Chondrocyte (in vitro differentiated cells): ENCODE measurements around the gene SPEF1. TPM values are rescaled to one million over a fixed set of nuclear protein-coding genes. Genes with fewer than 3 reads are reported as not detected.
"Not testable (repeated sequence)": the region's sequence is repeated elsewhere in the genome, so short reads cannot be mapped to it uniquely, and the experiment has no call there.

Experiments
- DNase-seq: peaks from one replicate; pipeline ENCODE4 v3.0.0; 2021; ENCODE audit warnings: mixed read lengths, low spot score
- H3K27ac Mint-ChIP-seq: one replicate; pipeline ENCODE4 v1.8.0; 2021; ENCODE audit warnings: mild to moderate bottlenecking, moderate library complexity, mixed read lengths; ENCODE audit not compliant: unreplicated experiment
- H3K27me3 Mint-ChIP-seq: 2 replicates; pipeline ENCODE4 v1.8.0; 2021; ENCODE audit warnings: low read depth, mixed read lengths
- H3K36me3 Mint-ChIP-seq: 2 replicates; pipeline ENCODE4 v1.8.0; 2021; ENCODE audit warnings: low read depth, mixed read lengths
- H3K4me1 Mint-ChIP-seq: 2 replicates; pipeline ENCODE4 v1.8.0; 2021; ENCODE audit warnings: low read depth, mild to moderate bottlenecking, mixed read lengths
- H3K4me3 Mint-ChIP-seq: one replicate; pipeline ENCODE4 v1.8.0; 2021; ENCODE audit warnings: mild to moderate bottlenecking, moderate library complexity, mixed read lengths; ENCODE audit not compliant: unreplicated experiment
- H3K9me3 Mint-ChIP-seq: 2 replicates; pipeline ENCODE4 v1.8.0; 2021; ENCODE audit warnings: low read depth, mixed read lengths
- long read RNA-seq: library from polyadenylated mRNA; stranded (forward); transcript quantifications from one replicate; pipeline ENCODE4 v2.0.0, GENCODE V29; 2021
- total RNA-seq: library from RNA; stranded (reverse); gene quantifications from 3 replicates; pipeline ENCODE4 v1.2.1, GENCODE V29; 2021
- TF ChIP-seq, protein P1 (sequence below): fragments of 200-600 bp; sonication (generic); IDR thresholded peaks from 2 replicates; pipeline ENCODE4 v1.5.0; 2021; ENCODE audit warnings: antibody characterized with exemption, mild to moderate bottlenecking, moderate library complexity

Gene SPEF1, protein sequence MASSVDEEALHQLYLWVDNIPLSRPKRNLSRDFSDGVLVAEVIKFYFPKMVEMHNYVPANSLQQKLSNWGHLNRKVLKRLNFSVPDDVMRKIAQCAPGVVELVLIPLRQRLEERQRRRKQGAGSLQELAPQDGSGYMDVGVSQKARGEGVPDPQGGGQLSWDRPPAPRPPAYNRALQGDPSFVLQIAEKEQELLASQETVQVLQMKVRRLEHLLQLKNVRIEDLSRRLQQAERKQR
- total RNA-seq, result 0.12 to 0.60 TPM in 2 of 3 replicates, not detected in the other
- long read RNA-seq, result 0 reads

DNA sequence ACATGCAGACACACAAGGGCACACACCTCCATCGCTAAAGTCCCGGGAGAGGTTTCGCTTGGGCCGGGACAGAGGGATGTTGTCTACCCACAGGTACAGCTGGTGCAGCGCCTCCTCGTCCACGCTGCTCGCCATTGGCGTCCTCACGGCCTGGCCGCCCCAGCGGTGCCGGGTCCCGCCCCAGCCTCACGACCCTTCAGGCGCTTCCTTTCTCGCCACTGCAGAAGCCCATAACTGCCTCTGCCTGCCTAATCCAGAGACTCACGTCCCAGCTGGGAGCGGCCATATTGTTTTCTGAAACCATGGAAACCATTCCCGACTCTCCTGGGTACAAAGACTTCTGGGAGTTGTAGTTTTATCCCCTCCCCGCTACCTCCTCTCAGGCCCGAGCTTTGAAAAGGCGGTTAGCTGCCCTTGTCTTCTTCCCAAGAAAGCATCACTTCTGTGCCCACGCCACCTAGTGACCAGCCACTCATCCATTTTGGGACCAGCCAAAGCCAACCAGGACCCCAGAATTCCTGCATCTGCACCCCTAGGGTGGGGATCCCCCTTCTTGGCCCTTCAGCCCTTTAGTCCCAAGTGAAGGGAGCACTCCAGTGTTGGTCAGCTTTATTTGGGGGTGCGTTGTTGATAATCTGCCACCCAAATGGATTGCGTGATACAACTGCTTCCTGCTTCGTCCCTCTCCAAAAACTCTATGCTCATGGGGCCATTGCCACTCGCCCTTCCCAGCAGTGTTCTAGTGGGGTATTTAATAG lies at the start of gene SPEF1:
Gene SPEF1 (minus strand): TSS at position 296 of the 758 bp plus-strand sequence. CDS start 161 bp downstream, at position 135.
- no peaks in the 10 kb centered on the region for H3K27me3 Mint-ChIP-seq
- TF ChIP-seq, protein P1, sequence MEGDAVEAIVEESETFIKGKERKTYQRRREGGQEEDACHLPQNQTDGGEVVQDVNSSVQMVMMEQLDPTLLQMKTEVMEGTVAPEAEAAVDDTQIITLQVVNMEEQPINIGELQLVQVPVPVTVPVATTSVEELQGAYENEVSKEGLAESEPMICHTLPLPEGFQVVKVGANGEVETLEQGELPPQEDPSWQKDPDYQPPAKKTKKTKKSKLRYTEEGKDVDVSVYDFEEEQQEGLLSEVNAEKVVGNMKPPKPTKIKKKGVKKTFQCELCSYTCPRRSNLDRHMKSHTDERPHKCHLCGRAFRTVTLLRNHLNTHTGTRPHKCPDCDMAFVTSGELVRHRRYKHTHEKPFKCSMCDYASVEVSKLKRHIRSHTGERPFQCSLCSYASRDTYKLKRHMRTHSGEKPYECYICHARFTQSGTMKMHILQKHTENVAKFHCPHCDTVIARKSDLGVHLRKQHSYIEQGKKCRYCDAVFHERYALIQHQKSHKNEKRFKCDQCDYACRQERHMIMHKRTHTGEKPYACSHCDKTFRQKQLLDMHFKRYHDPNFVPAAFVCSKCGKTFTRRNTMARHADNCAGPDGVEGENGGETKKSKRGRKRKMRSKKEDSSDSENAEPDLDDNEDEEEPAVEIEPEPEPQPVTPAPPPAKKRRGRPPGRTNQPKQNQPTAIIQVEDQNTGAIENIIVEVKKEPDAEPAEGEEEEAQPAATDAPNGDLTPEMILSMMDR, result peak; percentile 80
- no peaks in the 10 kb centered on the region for H3K9me3 Mint-ChIP-seq
- H3K4me1 Mint-ChIP-seq, result peaks cover 54% of the 10 kb centered on the region
- peak within 1 kb of the TSS; percentile 71 for H3K27ac Mint-ChIP-seq
- H3K36me3 Mint-ChIP-seq, result no peaks in the 10 kb centered on the region
- H3K4me3 Mint-ChIP-seq, result peak within 1 kb of the TSS; percentile 57
- DNase-seq, result no peak

DNA sequence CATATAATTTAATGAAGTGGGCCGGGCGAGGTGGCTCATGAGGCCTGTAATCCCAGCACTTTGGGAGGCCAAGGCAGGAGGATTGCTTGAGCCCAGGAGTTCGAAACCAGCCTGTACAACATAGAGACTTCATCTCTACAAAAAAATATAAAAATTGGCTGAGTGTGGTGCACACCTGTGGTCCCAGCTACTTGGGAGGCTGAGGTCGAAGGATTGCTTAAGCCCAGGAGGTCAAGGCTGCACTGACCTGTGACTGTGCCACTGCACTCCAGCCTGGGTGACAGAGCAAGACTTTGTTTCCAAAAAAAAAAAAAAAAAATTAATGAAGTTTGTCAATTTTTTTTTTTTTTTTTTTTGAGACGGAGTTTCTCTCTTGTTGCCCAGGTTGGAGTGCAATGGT lies 48.6 kb upstream of the SPEF1 start:
- not testable (repeated sequence) for H3K4me1 Mint-ChIP-seq, H3K27ac Mint-ChIP-seq, H3K9me3 Mint-ChIP-seq, DNase-seq, H3K27me3 Mint-ChIP-seq, H3K4me3 Mint-ChIP-seq
- H3K36me3 Mint-ChIP-seq, result peaks cover 13% of the 10 kb centered on the region

DNA sequence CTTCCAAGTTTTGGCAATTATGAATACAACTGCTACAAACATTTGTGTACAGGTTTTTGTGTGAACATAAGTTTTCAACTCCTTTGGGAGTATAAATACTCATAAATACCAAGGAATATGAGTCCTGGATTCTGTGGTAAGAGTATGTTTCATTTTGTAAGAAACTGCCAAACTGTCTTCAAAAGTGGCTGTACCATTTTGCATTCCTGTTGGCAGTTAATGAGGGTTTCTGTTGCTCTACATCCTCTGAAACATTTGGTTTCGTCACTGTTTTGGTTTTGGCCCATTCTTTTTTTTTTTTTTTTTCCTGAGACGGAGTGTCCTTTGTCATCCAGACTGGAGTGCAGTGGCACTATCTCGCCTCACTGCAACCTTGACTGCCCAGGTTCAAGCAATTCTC lies 47.5 kb upstream of the SPEF1 start:
- Mint-ChIP-seq H3K9me3 (no peaks in the 10 kb centered on the region), H3K4me1 (no peaks in the 10 kb centered on the region), H3K4me3 (no peak overlapping the region), H3K36me3 (peaks cover 13% of the 10 kb centered on the region), H3K27me3 (no peaks in the 10 kb centered on the region), H3K27ac (no peak overlapping the region)
- TF ChIP-seq, protein P1, result no peak
- DNase-seq, result no peak

DNA sequence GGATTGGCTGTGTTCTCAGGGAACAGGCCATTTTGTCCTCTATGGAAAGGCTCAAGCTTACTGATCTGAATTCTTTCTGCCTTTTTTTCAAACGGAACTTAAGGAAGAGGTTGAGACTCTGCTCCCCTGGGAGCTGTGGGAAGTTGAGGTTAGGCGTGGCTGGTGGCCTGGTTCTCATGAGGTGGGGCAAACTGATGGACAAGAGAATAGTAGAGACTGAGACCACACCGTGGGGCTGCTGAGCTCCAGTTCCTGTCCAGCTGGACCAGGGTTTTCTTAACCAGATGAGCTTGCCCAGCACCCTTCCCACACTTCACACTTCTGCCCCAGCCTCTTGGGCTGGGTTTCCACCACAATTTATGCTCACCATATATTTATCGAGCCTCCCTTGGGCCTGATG lies 45.2 kb upstream of the SPEF1 start:
- DNase-seq, result no peak
- Mint-ChIP-seq H3K27ac (no peak overlapping the region), H3K4me1 (peaks cover 6% of the 10 kb centered on the region), H3K36me3 (peaks cover 15% of the 10 kb centered on the region), H3K27me3 (no peaks in the 10 kb centered on the region), H3K9me3 (no peaks in the 10 kb centered on the region), H3K4me3 (no peak overlapping the region)
- TF ChIP-seq, protein P1, result no peak

DNA sequence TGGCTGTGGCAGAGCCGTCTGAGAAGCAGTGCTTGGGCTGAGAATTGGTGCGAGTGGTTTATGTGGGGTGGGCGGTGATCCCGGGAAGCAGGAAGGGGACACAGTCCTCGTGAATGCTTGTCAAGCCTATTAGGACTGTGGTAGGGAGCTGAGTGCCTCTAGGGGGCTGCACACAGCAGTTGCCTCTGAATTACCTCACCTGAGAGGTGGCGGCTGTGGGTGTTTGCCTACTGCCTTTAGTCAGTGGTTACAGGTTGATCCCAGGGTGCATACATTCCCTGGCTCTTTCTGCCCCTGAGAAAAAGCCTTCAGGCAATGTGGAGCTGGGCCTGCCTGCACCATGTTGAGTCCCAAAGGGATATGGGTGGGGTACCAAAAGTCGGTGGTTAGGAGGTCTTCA lies 44.3 kb upstream of the SPEF1 start:
- H3K27me3 Mint-ChIP-seq, result no peaks in the 10 kb centered on the region
- no peak for DNase-seq
- TF ChIP-seq, protein P1, result no peak
- peaks cover 14% of the 10 kb centered on the region for H3K4me1 Mint-ChIP-seq
- no peak overlapping the region for H3K27ac Mint-ChIP-seq
- peaks cover 15% of the 10 kb centered on the region for H3K36me3 Mint-ChIP-seq
- H3K4me3 Mint-ChIP-seq, result no peak overlapping the region
- H3K9me3 Mint-ChIP-seq, result no peaks in the 10 kb centered on the region
